Naive thymus-derived CD8-positive, alpha-beta T cell (primary cell): ENCODE measurements around the gene IL4I1. TPM values are rescaled to one million over a fixed set of nuclear protein-coding genes. Genes with fewer than 3 reads are reported as not detected.

Source experiments
- ATAC-seq, 2 donors: fragments of 150-1000 bp; cut with Tn5 transposase in 1 of 2; sonication (Bioruptor Pico), chemical (Tn5 transposase) in 1 of 2; 1 replicate in 1 of 2; 2 replicates in 1 of 2; pipeline ENCODE4 v1.10.0; 2021; ENCODE audit warnings: mild to moderate bottlenecking in 2 of 2, moderate library complexity in 2 of 2
- POLR2A ChIA-PET: fragments of 350-600 bp; sonication (Branson Sonifier 250); formaldehyde crosslinking; loops from one replicate; lab custom pipeline; 2021; ENCODE audit warnings: antibody characterized with exemption; lab: Charles Lee
- DNase-seq, 10 donors: peaks; one replicate each; pipeline versions ENCODE4 v3.0.0 to v3.0.0-alpha.2; 2020 to 2022
- H3K27ac Mint-ChIP-seq, 10 donors: one replicate each; pipeline ENCODE4 v1.8.0; 2020 to 2022; ENCODE audit warnings: mild to moderate bottlenecking in 10 of 10, mixed read lengths in 10 of 10, moderate library complexity in 4 of 10, inconsistent platforms in 1 of 10
- H3K27me3 Mint-ChIP-seq, 5 donors: one replicate each; pipeline ENCODE4 v1.8.0; 2021 to 2022; ENCODE audit warnings: mixed read lengths in 5 of 5
- H3K36me3 Mint-ChIP-seq, 3 donors: one replicate each; pipeline ENCODE4 v1.8.0; 2020 to 2022; ENCODE audit warnings: mixed read lengths in 3 of 3, mild to moderate bottlenecking in 2 of 3, inconsistent platforms in 1 of 3
- H3K4me1 Mint-ChIP-seq, 4 donors: one replicate each; pipeline ENCODE4 v1.8.0; 2021 to 2022; ENCODE audit warnings: mixed read lengths in 4 of 4
- H3K4me3 Mint-ChIP-seq, 10 donors: one replicate each; pipeline ENCODE4 v1.8.0; 2020 to 2022; ENCODE audit warnings: mild to moderate bottlenecking in 10 of 10, mixed read lengths in 10 of 10, moderate library complexity in 6 of 10, inconsistent platforms in 1 of 10
- H3K9me3 Mint-ChIP-seq, 9 donors: one replicate each; pipeline ENCODE4 v1.8.0; 2020 to 2022; ENCODE audit warnings: mixed read lengths in 9 of 9, mild to moderate bottlenecking in 3 of 9, inconsistent platforms in 1 of 9, moderate library complexity in 1 of 9
- polyA plus RNA-seq, 3 donors: library from polyadenylated mRNA; unstranded; fragments of 300-500 nt; fragmentation: Illumina TruSeq; gene quantifications; one replicate each; pipeline ENCODE4 v1.2.3, GENCODE V29; 2021
- total RNA-seq, 8 experiments: library from RNA in 2 of 8; stranded (reverse) in 2 of 8; gene quantifications; one replicate each; pipeline ENCODE4 v1.2.3 and lab custom pipeline; 2021 to 2026

IL4I1 gene
- total and polyA plus RNA-seq, 5 experiments from 2014 or later, result 0.24 to 1.1 (median 0.26) TPM

DNA sequence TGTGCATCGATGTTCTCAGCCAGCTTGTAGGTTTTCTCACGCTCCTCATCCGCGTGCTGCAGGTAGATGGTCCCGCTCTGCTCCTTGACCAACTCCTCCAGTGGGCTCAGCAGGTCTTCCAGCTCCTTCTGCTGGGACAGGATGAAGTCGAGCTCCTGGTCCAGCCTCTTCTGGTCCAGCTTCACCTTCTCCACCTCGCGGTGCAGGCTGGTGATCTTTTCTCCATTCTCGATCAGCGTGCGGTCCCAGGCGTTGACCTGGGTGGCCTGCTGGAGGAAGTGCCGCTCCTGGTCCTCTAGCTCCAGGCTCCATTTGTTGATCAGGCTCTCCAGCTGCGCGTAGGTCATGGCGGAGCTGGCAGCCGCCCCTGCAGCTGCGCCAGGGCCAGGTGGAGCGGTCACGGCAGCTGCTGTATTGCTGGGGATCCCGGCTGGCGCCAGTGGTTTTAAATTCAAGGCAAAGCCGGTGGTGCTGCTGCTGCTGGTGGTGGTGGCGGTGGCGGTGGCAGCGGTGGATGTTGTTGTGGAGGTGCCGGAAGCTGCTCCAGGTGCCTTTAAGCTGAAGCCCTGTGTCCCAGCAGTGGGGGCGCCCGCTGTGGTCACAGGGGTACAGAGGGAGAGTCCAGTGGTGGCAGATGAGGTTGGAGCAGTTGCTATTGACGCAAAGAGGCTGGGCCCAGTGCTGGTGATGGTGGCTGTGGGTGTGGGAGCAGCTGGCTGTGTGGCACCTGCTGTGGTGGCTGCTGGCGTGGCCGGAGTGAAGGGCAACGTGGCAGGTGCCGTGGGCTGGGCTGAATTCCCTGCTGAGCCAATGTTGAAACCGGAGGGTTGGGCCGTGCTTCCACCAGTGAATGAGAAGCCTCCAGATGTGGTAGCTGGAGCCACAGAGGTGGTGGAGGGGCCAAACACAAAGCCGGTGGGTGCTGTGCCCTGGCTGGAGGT, 12.1 kb upstream of the IL4I1 start:
- ATAC-seq (no peak), DNase-seq (no peak)
- no peak overlapping the region for H3K4me3 Mint-ChIP-seq
- H3K36me3 Mint-ChIP-seq, result peaks cover 0 to 42% (median 0%) of the 10 kb centered on the region in 3 donors
- peak overlapping the region in 2 of 10 donors; percentile 25 to 33 for H3K27ac Mint-ChIP-seq
- peaks cover 5 to 45% (median 25%) of the 10 kb centered on the region in 4 donors for H3K4me1 Mint-ChIP-seq
- H3K9me3 Mint-ChIP-seq, result no peaks in the 10 kb centered on the region
- POLR2A ChIA-PET, result interaction anchor here (0.6 kb wide), 1 partner anchor 278 kb away, joined by 4 read pairs; no protein-coding TSS in a partner anchor
- no peaks in the 10 kb centered on the region for H3K27me3 Mint-ChIP-seq

DNA sequence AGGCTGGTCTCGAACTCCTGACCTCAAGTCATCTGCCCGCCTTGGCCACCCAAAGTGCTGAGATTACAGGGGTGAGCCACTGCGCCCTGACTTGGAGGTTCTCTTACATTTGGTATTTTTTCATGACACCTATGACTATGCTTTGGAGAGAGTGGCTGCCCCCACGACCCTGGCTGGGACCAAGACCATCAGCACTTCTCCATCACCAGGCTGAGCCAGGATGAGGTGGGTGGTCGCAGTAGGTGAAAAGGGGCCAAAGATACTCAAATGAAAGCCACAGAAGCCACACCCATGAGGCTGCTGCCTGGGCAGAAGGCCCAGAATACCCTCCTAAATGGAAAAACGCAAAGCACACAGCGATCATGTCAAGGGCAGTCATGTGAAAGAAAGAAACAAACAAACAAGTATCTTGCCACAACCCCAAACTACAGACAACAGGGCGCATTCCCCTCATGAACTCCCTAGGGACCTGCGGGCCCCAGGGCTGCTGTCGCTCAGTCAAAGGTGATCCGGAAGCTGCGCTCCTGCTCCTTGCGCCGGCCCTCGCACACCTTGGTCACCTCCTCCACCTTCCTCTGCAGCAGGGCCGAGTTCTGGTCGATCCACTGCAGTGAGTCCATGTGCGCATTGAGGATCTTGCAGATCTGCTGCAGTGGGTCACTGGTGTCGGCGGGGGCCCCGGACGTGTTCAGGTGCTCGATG, 11.2 kb upstream of the IL4I1 start:
- Mint-ChIP-seq H3K9me3 (no peaks in the 10 kb centered on the region), H3K27me3 (no peaks in the 10 kb centered on the region), H3K36me3 (peaks cover 0 to 33% (median 0%) of the 10 kb centered on the region in 3 donors), H3K4me1 (peaks cover 5 to 42% (median 23%) of the 10 kb centered on the region in 4 donors), H3K27ac (peak overlapping the region in 4 of 10 donors; percentile 19 to 65 (median 40)), H3K4me3 (no peak overlapping the region)
- ATAC-seq (no peak), DNase-seq (no peak)
- POLR2A ChIA-PET, result no interaction called here

DNA sequence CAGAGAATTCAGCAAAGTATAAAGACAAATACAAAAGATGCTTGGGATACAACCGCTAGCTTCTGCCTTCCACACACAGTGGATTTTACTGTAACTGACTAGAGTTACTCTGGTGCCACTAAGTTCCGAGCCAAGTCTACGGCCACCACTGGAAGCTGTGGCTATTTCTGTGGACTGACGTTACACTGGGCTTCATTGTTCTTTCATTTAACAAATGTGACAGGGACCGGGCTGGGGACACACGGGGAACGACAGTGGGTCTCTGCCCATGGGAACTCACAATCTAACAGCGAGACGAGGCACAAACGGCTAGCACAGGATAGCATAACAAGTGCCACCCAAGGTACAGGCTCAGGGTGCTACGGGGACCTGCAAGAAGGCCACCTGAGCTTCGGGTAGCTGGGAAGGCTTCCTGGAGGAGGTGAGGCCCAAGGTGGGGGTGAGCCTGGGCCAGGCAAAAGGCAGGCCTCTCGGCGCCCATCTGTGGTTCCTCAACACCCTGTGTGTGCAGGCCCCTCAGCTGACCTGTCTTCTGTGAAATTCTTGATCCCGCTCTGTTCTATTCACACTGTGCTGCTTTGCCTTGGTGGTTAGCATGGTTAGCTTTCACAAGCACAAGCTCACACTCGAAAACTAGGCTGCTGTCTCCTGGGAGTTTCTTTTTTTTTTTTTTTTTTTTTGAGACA, 10.3 kb upstream of the IL4I1 start:
- H3K36me3 Mint-ChIP-seq, result peaks cover 0 to 28% (median 0%) of the 10 kb centered on the region in 3 donors
- no peak for DNase-seq
- no peak for ATAC-seq
- H3K27ac Mint-ChIP-seq, result peak overlapping the region in 3 of 10 donors; percentile 3 to 54 (median 53)
- H3K9me3 Mint-ChIP-seq, result no peaks in the 10 kb centered on the region
- POLR2A ChIA-PET, result interaction anchor here (0.5 to 1.1 kb wide), 3 partner anchors 22 to 105 kb away, joined by 3 read pairs; partner anchors contain the start of genes ATF5 and NUP62
- peaks cover 5 to 39% (median 22%) of the 10 kb centered on the region in 4 donors for H3K4me1 Mint-ChIP-seq
- H3K4me3 Mint-ChIP-seq, result no peak overlapping the region
- no peaks in the 10 kb centered on the region for H3K27me3 Mint-ChIP-seq

DNA sequence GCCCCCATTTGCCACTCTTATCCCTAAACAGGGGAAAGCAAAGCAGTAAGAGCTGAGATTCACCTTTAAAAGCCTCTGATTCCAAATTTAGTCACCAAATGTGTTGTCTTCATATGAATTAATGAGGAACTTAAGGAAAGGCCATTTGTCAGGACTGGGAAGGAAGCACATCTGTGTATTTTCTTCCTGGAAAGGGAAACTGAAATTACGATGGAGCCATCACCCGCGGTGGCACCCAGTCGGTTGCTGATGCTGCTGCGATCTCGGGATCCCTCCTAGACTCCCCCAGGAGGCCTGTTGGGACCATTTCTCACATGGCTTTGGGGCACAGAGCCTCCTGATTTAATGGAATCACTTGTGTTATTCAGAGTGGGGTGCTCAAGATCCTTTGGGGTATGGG, 7.4 kb upstream of the IL4I1 start:
- H3K27ac Mint-ChIP-seq, result peak overlapping the region in 2 of 10 donors; percentile 15 to 20
- POLR2A ChIA-PET, result no interaction called here
- ATAC-seq, result no peak
- H3K4me3 Mint-ChIP-seq, result peak overlapping the region in 1 of 10 donors; percentile 36
- H3K36me3 Mint-ChIP-seq, result peaks cover 0 to 22% (median 0%) of the 10 kb centered on the region in 3 donors
- H3K27me3 Mint-ChIP-seq, result no peaks in the 10 kb centered on the region
- H3K9me3 Mint-ChIP-seq, result no peaks in the 10 kb centered on the region
- peaks cover 2 to 22% (median 11%) of the 10 kb centered on the region in 4 donors for H3K4me1 Mint-ChIP-seq
- no peak for DNase-seq

DNA sequence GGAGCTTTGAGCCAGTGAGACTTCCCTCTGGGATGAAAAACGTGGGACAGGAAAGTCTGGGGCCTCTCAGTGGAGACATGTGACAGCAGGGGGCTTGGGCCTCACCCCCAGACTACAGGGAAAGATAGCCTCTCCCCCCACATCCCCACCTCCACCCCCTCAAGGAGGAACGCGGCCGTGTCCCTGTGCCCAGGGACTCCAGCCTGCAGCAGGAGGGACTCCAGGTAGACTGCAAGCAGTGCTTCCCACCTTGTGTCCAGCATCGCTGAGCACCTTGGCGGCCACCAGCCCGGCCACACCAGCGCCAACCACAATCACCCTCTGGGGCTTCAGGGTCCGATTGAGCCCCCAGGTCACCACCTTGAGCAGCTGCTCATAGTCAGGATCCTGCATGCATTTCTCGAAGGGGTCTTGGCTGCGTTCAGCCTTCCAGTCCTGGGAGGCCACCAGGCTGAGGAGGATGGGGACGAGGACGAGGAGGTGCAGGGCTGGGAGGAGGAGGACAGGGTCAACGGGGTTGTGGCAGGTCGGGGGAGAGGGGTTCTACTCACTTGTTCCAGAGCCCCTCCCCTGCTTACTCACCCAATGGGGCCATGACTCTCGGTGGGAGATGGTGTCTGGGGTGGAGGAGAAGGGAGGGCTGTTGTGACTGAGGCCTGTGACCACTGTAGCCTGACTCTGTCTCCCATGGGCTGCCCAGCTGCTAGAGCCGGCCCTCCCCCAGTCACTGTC, 955 bp downstream of the IL4I1 start:
- POLR2A ChIA-PET, result interaction anchor here (1.0 to 3.0 kb wide), 3 partner anchors 26 to 37 kb away, joined by 3 to 9 read pairs (median 3); partner anchors contain the start of genes ATF5 and NUP62
- no peaks in the 10 kb centered on the region for H3K27me3 Mint-ChIP-seq
- peak overlapping the region in 1 of 10 donors; percentile 82 for H3K4me3 Mint-ChIP-seq
- H3K9me3 Mint-ChIP-seq, result no peaks in the 10 kb centered on the region
- ATAC-seq (no peak), DNase-seq (no peak)
- H3K4me1 Mint-ChIP-seq, result peaks cover 13 to 29% (median 23%) of the 10 kb centered on the region in 4 donors
- H3K27ac Mint-ChIP-seq, result peak overlapping the region in 6 of 10 donors; percentile 48 to 98 (median 88)
- no peaks in the 10 kb centered on the region for H3K36me3 Mint-ChIP-seq

DNA sequence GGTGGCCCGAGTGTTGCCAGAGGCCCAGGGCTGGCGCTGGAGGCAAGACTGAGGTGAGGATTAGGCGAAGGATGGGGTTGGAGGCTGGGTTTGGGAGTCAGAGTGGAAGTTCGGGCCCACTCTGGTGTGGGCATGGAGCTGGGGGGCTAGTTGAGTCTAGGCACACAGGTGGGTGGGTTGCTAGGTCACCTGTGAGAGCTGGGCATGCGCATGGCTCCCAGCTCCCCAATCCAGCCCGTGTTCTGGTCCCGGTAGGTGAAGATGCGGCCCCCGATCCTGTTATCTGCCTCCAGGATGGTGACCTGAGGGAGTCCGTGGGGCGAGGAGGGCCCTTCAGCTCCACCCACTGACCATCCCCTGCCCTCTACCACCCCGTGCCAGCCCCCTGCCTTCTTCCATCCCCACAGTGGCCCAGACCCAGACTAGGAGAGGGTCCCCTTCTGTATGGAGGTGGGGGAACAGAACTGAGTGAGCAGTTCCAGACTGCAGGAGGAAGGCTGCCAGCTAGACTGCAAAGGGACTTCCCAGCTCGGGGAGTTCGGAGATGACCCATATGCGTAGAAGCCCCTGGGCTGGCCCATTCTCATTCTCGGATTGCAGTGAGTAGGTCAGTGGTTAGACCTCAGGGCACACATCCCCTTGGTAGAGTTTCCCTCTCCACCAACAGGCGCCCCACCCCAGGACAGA, 1.7 kb downstream of the IL4I1 start:
- no peak for ATAC-seq
- Mint-ChIP-seq H3K27ac (peak overlapping the region in 5 of 10 donors; percentile 40 to 87 (median 48)), H3K4me3 (peak overlapping the region in 1 of 10 donors; percentile 28), H3K9me3 (no peaks in the 10 kb centered on the region), H3K27me3 (no peaks in the 10 kb centered on the region), H3K4me1 (peaks cover 13 to 32% (median 23%) of the 10 kb centered on the region in 4 donors), H3K36me3 (no peaks in the 10 kb centered on the region)
- DNase-seq, result no peak
- POLR2A ChIA-PET, result interaction anchor here (1.1 to 3.0 kb wide), 2 partner anchors 34 to 36 kb away, joined by 3 to 9 read pairs; partner anchors contain the start of genes ATF5 and NUP62

DNA sequence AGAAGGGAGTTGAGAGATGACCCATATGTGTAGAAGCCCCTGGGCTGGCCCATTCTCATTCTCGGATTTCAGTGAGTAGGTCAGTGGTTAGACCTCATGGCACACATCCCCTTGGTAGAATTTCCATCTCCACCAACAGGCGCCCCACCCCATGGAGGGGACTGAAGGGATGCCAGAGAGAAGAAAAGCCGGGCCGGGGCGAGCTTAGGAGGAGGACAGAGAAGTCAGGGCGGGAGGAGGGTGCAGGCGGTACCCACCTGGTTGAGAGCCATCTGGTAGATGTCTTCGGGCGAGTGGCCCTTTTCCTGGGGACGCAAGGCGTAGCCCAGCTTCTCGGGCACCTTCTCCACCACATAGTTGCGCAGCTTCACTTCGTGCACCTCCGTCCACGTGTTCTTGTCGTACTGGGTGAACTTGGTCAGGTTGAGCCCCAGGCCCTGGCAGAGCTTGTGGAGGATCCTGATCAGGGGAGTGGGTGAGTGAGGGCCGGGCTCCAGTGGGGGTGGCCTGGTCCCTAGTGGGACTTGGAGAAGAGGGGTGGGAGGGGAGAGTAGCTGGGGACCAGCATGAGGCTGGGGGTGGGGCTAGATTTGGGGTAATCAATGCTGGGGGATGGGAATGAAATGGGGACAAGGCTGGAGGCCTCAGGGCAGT, 2.5 kb downstream of the IL4I1 start:
- Mint-ChIP-seq H3K36me3 (no peaks in the 10 kb centered on the region), H3K27ac (peak overlapping the region in 3 of 10 donors; percentile 40 to 73 (median 65)), H3K27me3 (no peaks in the 10 kb centered on the region), H3K4me1 (peaks cover 13 to 32% (median 23%) of the 10 kb centered on the region in 4 donors), H3K9me3 (no peaks in the 10 kb centered on the region), H3K4me3 (no peak overlapping the region)
- POLR2A ChIA-PET, result interaction anchor here (1.1 to 3.0 kb wide), 3 partner anchors 17 to 35 kb away, joined by 3 to 9 read pairs (median 4); partner anchors contain the start of genes AKT1S1, ATF5, NUP62 and TBC1D17
- no peak for ATAC-seq
- DNase-seq, result no peak

DNA sequence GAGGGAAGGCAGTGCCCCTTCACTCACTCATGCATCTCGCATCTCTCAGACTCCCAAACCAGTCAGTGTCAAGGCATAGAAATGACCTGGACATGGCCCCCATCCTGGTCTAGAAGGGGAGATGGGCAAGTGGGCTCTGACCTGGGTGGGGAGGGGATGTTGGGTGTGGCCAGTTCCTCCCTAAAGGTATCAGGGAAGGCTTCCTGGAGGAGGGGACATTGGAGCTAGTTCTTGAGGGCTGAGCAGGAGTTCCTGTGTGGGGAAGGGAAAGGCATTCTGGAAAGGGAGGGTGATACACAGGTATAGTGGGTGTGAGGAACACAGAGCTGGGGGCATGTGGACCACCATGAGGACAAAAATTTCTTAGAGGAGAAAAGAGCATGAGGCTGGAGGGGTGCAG, 4.0 kb downstream of the IL4I1 start:
- DNase-seq, result no peak
- peak overlapping the region in 3 of 10 donors; percentile 9 to 59 (median 14) for H3K4me3 Mint-ChIP-seq
- H3K9me3 Mint-ChIP-seq, result no peaks in the 10 kb centered on the region
- H3K27ac Mint-ChIP-seq, result peak overlapping the region in 4 of 10 donors; percentile 4 to 93 (median 57)
- ATAC-seq, result no peak
- H3K36me3 Mint-ChIP-seq, result peaks cover 0 to 3% (median 0%) of the 10 kb centered on the region in 3 donors
- H3K27me3 Mint-ChIP-seq, result no peaks in the 10 kb centered on the region
- POLR2A ChIA-PET, result interaction anchor here (0.5 to 1.5 kb wide), 3 partner anchors 15 to 122 kb away, joined by 4 to 7 read pairs (median 4); partner anchors contain the start of genes AKT1S1 and TBC1D17
- peaks cover 12 to 29% (median 19%) of the 10 kb centered on the region in 4 donors for H3K4me1 Mint-ChIP-seq

DNA sequence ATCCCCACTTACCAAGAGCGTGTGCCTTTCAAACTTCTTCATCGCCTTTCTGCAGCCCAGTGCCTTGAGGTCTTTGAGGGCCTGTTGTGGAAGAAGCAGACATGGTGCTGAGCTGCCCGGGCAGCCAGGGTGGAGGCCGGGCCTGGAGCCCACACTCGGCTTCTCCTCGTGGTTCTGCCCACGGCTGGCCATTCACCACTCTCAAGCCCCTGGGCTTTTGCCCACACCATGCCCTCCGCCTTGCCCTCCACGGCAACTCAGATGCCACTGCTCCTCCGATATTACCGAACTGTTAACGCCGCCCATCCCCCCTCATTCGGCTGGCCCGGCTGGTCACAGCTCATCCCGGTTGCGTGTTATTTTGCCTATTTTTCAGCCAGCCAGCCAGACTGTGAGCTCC, 5.3 kb downstream of the IL4I1 start:
- no peak for ATAC-seq
- H3K27ac Mint-ChIP-seq, result peak overlapping the region in 2 of 10 donors; percentile 34 to 75
- H3K4me1 Mint-ChIP-seq, result peaks cover 1 to 17% (median 6%) of the 10 kb centered on the region in 4 donors
- DNase-seq, result no peak
- H3K4me3 Mint-ChIP-seq, result peak overlapping the region in 5 of 10 donors; percentile 34 to 72 (median 48)
- no peaks in the 10 kb centered on the region for H3K27me3 Mint-ChIP-seq
- H3K36me3 Mint-ChIP-seq, result peaks cover 0 to 3% (median 0%) of the 10 kb centered on the region in 3 donors
- H3K9me3 Mint-ChIP-seq, result no peaks in the 10 kb centered on the region
- POLR2A ChIA-PET, result interaction anchor here (3.0 kb wide), 1 partner anchor 15 kb away, joined by 20 read pairs; the partner anchor contains the start of genes AKT1S1 and TBC1D17
